C1 segment of cervical spinal cord (tissue), 14 donors: ENCODE data around the gene LGALS16.
"Not testable (repeated sequence)": the region's sequence is repeated elsewhere in the genome, so short reads cannot be mapped to it uniquely, and the experiment has no call there.

Source experiments
- DNase-seq, 14 donors: peaks; one replicate each; lab custom pipeline; 2025; lab: John Stamatoyannopoulos, UW

LGALS16 gene

DNA sequence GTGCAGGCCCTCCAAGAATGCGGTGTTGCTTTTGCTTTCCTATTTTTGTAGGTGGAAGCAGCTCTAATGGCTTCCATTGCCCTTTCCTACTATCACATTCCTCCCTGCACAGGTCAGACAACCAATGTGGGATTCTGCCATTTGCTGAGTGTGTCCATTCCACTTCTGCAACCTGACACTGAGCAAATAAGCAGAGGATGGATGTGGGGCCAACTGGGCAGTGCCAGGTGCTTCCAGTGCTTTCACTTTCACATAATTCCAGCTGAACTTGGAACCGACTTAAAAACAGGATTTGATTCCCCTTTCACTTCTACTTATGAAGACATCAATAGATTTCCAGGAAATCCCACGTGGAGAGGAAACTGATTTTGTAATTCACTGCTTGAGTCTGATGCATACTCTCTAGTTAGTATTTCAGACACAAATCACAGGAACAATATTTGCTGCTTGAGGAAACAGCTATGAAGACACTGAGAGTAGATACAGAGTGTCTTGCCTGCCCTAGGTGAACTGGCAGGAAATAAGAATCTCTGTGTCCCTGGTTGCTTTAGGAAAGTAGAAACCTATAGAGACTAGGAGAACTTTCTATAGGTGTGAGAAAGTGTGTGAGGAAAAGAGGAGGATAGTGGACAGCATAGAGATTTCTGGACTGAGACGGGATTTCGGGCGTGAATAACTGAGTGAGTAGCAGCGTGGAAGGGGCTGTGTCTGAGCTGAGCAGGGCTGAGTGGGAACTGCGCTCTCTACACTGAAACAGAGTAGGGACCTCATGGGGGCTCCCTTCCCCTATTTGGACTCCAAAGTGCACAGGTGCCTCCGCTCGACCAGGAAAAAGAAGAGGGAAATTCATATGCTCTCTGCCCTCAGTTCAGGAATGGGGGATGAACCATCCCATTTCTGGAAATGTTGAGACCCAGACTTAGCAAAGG lies 22.5 kb downstream of the LGALS16 start:
- DNase-seq = no peak

DNA sequence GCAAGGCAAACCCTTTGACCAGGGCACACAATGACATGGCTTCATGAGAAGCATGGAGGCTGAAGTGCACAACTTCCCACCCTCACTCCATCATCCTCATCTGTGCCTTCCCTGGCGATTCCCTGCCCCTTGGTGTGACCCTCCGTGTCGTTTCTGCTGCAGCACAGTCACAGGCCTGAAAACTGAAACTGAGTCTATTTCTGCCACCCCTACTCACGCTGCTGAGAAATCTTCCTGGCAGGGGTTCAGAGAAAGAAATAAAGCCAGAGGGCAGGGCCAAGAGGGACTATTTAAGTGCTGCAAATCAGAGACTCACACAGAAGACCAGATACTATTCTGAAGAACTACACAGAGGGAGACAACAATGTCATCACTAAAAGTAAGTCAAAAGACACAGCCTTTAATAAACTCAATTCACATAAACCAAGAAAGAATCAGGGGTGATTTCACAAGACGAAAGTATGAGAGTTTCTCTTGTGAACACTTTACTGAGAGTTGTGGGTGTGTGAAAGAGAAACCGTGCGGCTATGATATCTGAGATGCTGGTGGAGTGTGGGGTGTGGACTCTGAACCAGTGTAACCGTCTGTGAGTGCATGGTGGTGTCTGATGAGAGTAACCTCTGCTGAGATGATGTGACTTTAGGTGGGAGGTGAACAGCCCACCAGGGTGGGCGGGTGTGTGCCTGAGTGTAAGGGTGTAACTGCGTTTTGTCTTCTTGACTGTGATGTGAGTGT lies 23.5 kb downstream of the LGALS16 start:
- no peak for DNase-seq

DNA sequence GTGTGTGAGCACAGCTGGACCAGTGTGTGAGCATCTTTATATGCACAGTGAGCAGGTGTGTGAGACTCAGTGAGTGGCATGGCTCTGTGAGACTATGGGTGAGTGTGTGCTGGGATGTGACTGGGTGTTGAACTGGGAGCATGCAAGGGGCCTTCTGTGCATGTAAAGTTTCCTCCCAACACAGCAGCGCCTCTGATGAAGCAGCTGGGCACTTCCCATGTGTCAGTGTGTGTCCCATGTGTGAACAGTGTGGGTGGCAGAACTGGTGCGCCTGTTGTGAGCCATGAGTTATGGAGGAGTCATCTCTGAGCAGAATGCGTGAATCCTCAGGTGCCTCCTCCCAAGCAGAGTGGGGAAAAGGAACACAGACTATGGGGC lies 24.1 kb downstream of the LGALS16 start:
- DNase-seq = no peak

DNA sequence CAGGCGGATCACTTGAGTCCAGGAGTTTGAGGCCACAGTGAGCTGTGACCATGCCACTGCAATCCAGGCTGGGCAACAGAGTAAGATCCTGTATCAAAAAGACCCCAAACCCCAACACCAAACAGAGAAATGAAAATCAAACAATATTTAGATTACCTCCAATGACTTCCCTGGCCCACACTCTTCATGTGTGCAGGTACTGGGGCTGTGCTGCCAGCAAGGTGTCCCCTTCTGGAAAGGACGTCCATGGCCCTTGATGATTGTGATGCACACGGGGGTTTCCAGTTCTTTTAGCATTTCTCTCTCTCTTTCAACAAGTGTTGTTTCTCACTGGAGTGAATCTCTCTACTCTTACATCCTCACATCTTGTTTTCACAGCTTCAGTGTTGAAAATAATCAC lies 24.9 kb downstream of the LGALS16 start:
- no peak for DNase-seq

DNA sequence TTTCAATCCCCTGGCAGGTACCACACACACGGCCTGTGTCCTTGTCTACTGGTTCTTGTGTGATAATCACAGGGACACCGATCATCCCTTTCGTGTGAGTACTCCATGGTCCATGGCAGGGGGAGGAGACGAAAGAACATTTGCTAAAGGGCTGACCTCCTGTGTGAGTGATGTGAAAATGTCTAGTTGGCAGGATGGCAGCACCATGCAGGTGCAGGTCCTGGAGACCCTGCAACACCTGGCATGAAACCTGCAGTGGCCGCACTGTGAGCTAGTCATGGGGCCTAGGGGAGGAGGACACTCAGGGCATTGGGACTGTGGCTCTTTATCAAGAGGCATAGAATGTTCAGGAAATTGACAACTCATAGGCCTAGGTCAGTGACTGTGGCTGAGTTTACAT lies 25.7 kb downstream of the LGALS16 start:
- DNase-seq = no peak

DNA sequence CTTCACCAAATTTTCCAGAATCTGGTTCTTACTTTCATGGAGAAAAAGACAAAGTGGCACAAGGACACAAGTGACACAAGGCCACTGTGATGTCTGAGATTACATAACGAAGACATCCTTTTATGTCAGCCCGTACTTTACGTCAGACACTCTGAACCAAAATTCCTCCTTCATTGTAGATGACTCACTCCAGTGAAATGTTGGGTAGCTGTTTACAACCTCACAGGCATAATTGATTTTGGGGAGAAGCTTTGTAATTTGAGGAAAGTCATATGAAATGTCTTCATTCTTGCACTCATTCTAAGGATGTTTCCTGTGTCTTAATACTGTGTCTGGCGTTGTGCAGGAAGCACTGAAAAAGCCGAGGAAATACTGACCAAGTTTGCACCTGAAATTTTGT lies 28.6 kb downstream of the LGALS16 start:
- no peak for DNase-seq

DNA sequence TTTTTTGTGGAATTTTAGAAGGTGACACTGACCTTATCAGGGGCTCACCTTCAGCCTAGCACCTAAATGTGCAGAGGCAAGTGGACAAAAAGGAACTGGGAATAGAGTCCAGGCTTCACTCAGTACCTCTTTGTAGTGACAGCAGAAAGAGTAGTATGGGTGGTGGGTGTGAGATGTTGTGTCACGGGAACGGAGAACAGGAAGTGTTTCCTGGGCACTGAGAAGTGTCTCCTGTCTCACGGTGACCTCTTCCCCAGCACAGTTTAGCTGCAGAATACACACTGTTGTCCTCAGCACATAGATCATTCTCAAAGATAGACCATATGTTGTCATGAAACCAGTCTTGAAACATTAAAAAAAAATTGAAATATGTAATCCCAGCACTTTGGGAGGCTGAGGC lies 31.0 kb downstream of the LGALS16 start:
- no peak for DNase-seq

DNA sequence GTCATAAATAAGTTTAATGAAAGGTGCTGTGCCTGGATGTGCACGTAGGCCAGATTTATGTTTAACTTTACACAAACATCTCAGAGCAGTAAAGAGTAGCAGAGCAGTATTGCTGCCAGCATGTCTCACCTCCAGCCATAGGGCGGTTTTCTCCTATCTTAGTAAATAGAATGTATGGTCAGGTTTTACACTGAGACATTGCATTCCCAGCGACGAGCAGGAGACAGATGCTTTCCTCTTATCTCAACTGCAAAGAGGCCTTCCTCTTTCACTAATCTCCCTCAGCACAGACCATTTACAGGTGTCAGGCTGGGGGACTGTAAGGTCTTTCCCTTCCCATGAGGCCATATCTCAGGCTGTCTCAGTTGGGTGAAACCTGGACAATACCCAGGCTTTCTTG lies 32.9 kb downstream of the LGALS16 start:
- not testable (repeated sequence) for DNase-seq

DNA sequence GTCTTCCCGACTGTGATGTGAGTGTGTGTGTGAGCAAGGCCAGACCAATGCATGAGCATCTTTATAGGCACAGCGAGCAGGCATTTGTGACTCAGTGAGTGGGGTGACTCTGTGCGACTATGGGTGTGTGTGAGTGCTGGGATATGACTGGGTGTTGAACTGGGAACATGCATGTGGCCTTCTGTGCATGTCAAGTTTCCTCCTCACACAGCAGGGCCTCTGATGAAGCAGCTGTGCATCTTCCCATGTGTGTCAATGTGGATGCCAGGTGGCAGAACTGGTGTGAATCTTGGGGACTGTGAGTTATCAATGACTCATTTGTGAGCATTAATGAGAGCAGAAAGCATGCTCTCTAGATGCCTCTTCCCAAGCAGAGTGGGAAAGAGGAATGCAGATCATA lies 36.5 kb downstream of the LGALS16 start:
- no peak for DNase-seq

DNA sequence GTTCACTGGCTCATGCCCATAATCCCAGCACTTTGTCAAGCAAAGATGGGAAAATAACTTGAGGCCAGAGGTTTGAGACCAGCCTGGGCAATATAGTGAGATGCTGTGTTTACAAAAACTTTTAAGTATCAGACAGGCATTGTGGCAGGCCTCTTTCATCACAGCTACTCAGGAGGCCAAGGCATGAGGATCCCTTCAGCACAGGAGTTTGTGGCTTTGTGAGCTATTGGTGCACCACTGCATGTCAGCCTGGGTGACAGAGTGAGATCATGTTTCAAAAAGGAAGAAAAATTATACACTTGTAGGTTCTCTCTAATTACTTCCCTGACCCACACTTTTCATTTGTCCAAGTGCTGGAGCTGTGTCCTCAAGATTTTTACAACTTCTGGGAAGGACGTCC lies 37.1 kb downstream of the LGALS16 start:
- DNase-seq = no peak

DNA sequence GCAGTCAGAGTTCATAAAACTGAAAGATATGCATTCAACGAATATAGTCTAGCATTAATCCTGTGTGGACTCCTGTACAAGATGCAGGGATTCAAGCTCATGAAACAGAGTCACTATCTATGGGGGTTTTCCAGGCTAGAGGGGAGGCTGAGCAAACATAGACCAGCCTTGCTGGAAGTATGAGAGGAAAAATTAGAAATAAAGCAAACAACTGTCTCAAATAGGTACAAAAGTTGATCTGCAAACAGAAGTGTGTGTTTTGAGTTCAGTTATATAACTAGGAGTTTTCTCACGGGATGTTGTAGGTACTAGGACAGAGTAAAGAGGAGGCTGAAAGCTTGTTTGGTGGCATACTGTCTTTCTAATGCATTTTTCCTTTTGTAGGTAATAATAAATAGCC lies 40.0 kb downstream of the LGALS16 start:
- DNase-seq = no peak

DNA sequence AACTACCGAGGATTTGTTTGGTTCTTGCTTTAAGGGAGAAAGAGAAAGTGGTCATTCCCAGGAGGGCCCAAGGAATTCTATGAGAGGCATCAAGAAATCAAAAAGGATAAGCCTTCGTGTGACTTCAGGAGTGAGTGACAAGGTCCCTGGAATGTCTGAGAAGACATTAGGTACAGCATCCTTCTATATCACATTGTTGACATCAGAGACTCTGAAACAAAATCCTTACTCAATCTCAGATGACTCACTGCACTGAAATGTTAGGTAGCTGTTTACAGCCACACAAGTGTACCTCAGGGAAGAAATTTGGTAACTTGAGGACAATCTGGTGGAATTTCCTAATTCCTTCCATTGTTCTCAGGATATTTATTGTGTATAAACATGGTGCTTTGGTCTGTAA lies 40.7 kb downstream of the LGALS16 start:
- DNase-seq = no peak

DNA sequence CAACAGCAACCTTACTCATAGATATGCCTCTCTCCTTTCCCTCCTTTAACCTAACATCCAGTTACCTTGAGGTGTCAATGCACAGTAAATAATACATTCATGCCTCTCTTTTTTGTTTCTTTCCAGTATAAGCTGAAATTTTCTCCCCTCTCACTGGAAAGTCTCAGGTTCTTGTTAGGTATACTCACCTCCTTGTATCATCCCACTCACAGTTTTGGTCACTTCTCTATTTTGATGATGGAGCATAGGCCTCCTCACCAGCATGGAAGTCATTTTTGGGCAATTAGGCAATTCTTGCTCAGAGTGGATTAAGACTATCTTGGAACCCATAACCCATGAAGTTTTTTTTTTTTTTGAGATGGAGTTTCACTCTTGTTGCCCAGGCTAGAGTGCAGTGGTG lies 42.8 kb downstream of the LGALS16 start:
- DNase-seq = no peak

DNA sequence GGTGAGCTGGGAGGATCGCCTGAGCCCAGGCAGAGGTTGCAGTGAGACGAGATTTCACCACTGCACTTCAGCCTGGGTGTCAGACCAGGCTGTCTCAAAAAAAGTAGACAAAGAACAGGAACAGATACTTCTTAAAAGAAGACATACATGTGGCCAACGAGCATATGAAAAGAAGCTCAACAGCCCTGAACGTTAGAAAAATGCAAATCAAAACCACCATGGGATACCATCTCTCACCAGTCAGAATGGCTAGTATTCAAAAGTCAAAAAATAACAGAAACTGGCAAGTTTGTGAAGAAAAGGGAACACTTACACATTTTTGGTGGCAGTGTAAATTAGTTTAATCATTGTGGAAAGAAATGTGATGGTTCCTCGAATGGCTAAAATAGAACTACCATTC lies 45.6 kb downstream of the LGALS16 start:
- no peak for DNase-seq

DNA sequence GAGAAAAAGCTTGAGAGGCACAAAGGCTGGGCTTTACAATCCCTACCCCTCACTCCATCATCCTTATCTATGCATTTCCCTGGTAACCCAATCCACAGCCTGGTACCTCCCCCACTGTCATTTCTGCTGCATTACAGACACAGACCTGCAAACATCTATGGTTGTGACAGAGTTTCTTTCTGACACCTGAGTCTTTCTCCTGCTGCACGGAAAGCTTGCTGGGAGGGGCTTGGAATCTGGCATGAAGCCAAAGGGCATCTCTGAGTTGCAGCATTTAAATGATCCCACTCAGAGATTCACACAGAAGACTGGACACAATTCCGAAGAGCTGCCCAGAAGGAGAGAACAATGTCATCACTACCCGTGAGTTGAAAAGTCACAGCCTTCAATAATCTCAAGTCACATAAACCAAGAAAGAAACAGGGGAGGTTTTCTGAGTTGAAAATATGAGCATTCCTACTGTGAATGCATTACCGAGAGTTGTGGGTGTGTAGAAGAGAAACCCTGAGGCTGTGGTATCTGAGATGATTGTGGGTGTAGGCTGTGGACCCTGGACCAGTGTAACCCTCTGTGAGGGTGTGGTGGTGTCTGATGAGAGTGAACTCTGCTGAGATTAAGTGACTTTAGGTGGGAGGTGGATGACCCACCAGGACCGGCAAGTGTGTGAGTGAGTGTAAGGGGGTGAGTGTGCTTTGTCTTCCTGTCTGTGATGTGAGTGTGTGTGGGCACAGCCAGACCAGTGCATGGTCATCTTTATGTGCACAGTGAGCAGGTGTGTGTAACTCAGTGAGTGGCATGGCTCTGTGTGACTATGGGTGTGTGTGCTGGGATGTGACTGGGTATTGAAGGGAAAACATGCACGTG lies 48.7 kb downstream of the LGALS16 start, which contains the start of gene LGALS14:
TSS of gene LGALS14 (plus strand) at position 301 of the 864 bp plus-strand sequence. CDS start at position 349, 48 bp downstream.
- no peak for DNase-seq

DNA sequence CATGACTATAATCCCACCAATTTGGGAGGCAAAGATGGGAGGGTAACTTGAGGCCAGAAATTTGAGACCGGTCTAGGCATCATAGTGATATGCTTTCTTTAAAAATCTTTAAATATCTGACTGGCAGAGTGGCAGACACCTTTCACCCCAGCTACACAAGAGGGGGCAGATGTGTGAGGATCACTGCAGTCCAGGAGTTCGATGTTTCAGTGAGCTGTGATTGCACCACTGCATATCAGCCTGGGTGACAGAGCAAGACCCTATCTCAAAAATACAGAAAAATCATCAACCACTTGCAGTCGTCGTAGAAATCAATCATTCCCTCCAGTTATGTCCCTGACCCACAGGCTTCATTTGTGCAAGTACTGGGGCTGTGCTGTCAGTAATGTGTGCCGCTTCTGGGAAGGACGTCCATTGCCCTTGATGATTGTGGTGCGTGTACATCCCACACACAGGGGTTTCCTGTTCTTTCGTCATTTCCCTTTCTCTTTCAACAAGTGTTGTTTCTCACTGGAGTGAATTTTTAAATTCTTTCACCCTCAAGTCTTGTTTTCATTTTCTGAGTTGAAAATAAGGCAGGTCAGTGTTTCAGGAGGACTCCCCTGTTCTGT lies 50.0 kb downstream of the LGALS16 start:
- no peak for DNase-seq

DNA sequence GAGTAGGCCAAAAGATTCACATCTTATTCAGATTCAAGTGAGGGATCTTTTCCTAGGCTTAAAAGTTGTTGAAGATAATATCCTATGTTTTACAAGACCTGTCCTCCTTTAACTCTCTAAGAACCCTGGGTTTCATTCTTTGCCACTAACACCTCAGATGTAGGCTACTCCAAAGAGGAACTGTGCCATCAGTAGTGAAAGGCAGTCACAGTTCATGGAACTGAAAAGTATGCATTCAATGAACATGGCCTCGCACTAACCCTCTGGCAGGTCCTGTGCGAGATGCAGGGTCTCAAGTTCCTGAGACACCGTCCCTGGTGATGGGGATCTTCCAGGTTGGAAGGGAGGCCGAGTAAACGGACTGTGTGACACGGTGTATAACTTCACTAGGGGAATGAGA lies 52.9 kb downstream of the LGALS16 start:
- no peak for DNase-seq

DNA sequence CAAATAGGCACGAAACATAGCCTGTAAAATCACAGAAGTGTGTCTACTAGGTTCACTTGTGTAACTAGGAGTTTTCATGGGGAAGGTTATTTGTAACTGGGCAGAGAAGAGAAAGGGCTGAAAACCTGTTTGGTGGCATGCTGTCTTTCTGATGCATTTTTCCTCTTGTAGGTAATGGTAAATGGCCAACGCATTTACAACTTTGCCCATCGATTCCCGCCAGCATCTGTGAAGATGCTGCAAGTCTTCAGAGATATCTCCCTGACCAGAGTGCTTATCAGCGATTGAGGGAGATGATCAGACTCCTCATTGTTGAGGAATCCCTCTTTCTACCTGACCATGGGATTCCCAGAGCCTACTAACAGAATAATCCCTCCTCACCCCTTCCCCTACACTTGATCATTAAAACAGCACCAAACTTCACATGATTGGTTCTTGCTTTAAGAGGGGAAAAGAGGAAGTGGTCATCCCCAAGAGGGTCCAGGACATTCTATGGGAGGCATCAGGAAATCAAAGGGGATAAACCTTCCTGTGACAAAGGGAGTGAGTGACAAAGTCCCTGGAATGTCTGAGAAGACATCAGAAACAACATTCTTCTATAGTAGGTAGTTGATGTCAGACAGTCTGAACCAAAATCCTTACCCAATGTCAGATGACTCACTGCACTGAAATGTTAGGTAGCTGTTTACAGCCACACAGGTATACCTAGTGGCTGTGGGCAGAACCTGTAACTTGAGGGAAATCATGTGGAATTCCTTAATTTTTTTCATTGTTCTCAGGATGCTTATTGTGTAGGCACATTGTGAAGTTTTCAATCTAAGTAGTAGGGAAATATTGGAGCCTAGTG lies 53.5 kb downstream of the LGALS16 start:
- no peak for DNase-seq
